Ascending aorta (tissue), 2 donors: Measurements from ENCODE around the gene SLC25A38. TPM values are rescaled to one million over a fixed set of nuclear protein-coding genes. Genes with fewer than 3 reads are reported as not detected.

Source experiments
- DNase-seq, 2 donors: peaks; one replicate each; pipeline ENCODE4 v3.0.0-alpha.2; 2019; ENCODE audit warnings: low spot score in 2 of 2
- H3K27ac ChIP-seq, 2 donors: fragments of 200-600 bp; sonication (generic); one replicate each; pipeline ENCODE4 v1.5.1; 2016 to 2017; ENCODE audit warnings: mild to moderate bottlenecking in 1 of 2
- H3K27me3 ChIP-seq: fragments of 200-600 bp; sonication (generic); one replicate; pipeline ENCODE4 v1.5.1; 2017
- H3K36me3 ChIP-seq, 2 donors: fragments of 200-600 bp; sonication (generic); one replicate each; pipeline ENCODE4 v1.5.1; 2016
- H3K4me1 ChIP-seq, 2 donors: fragments of 200-600 bp; sonication (generic); one replicate each; pipeline ENCODE4 v1.5.1; 2016 to 2017; ENCODE audit warnings: mild to moderate bottlenecking in 1 of 2
- H3K4me3 ChIP-seq, 2 donors: fragments of 200-600 bp; sonication (generic); one replicate each; pipeline ENCODE4 v1.5.1; 2016 to 2017; ENCODE audit warnings: mild to moderate bottlenecking in 1 of 2
- H3K9me3 ChIP-seq, 2 donors: fragments of 200-600 bp; sonication (generic); one replicate each; pipeline ENCODE4 v1.5.1; 2016
- intact Hi-C: fragments of 100-400 bp; cut with DNase I; formaldehyde crosslinking; loops from one replicate; pipeline ENCODE4 v1.15.1; 2023
- total RNA-seq: library from RNA; depleted of rRNA; stranded (reverse); fragments of >200 nt; gene quantifications from one replicate; pipeline ENCODE4 v1.1.0, GENCODE V29; 2016
- TF ChIP-seq, protein P1 (sequence below), 3 experiments: fragments of 200-600 bp in 2 of 3; fragments of 450-650 bp in 1 of 3; sonication (generic) in 2 of 3; IDR thresholded peaks; one replicate each; pipeline ENCODE4 v1.5.1; 2016 to 2019; ENCODE audit warnings: antibody characterized with exemption in 3 of 3, mild to moderate bottlenecking in 1 of 3, moderate library complexity in 1 of 3

Gene SLC25A38
- total RNA-seq, 1 donor from 2014 or later: 7.0 TPM

GRCh38 chr3:39443530-39443929 lies 60.4 kb downstream of the SLC25A38 start:
- H3K9me3 ChIP-seq: no peaks in the 10 kb centered on the region
- H3K27ac ChIP-seq: no peak overlapping the region
- no peaks in the 10 kb centered on the region for H3K36me3 ChIP-seq
- no peaks in the 10 kb centered on the region for H3K4me1 ChIP-seq
- intact Hi-C loops: no loop called here
- TF ChIP-seq, protein P1, sequence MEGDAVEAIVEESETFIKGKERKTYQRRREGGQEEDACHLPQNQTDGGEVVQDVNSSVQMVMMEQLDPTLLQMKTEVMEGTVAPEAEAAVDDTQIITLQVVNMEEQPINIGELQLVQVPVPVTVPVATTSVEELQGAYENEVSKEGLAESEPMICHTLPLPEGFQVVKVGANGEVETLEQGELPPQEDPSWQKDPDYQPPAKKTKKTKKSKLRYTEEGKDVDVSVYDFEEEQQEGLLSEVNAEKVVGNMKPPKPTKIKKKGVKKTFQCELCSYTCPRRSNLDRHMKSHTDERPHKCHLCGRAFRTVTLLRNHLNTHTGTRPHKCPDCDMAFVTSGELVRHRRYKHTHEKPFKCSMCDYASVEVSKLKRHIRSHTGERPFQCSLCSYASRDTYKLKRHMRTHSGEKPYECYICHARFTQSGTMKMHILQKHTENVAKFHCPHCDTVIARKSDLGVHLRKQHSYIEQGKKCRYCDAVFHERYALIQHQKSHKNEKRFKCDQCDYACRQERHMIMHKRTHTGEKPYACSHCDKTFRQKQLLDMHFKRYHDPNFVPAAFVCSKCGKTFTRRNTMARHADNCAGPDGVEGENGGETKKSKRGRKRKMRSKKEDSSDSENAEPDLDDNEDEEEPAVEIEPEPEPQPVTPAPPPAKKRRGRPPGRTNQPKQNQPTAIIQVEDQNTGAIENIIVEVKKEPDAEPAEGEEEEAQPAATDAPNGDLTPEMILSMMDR (IDR thresholded peaks at IDR 0.05): no peak
- H3K4me3 ChIP-seq: no peak overlapping the region
- no peak for DNase-seq
- H3K27me3 ChIP-seq: no peaks in the 10 kb centered on the region

DNA sequence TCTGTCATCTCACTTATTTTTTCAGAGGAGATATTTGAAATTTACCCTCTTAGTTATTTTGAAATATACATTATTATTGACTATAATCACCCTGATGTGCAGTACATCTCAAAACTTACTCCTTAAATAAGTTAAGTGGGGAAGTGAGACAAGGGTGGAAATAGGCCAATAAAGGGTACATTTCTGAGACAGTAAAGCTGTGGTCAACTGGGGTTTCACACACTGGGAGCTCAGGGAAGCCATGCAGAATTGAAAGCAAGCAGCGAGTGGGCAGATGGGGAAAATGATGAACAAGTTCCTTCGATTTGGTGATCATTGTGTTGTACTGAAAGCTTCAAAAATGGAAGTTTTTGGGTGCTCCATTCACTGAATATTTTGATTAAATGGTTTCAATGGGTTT lies 62.8 kb downstream of the SLC25A38 start:
- intact Hi-C loops: no loop called here
- Histone ChIP-seq H3K9me3 (no peaks in the 10 kb centered on the region), H3K36me3 (no peaks in the 10 kb centered on the region), H3K27me3 (no peaks in the 10 kb centered on the region), H3K27ac (no peak overlapping the region), H3K4me3 (no peak overlapping the region), H3K4me1 (no peaks in the 10 kb centered on the region)
- no peak for DNase-seq
- TF ChIP-seq, protein P1 (IDR thresholded peaks at IDR 0.05): no peak

- H3K27ac ChIP-seq: no peak overlapping the region
- H3K4me3 ChIP-seq: no peak overlapping the region
- no peaks in the 10 kb centered on the region for H3K4me1 ChIP-seq
- TF ChIP-seq, protein P1 (IDR thresholded peaks at IDR 0.05): no peak
- no peaks in the 10 kb centered on the region for H3K9me3 ChIP-seq
- intact Hi-C loops: no loop called here
- no peak for DNase-seq
- no peaks in the 10 kb centered on the region for H3K27me3 ChIP-seq
- H3K36me3 ChIP-seq: no peaks in the 10 kb centered on the region
These were observed 63.3 kb downstream of the SLC25A38 start for GRCh38 chr3:39446444-39446843.

Other genes starting within 250 kb of the SLC25A38 start
- gene CSRNP1, start 229.8 kb upstream of the SLC25A38 start, total RNA-seq: 176 TPM
- gene XIRP1, start 190.8 kb upstream of the SLC25A38 start, total RNA-seq: not detected
- not detected for gene CX3CR1, start 103.3 kb upstream of the SLC25A38 start, total RNA-seq
- not detected for gene CCR8, start 53.7 kb upstream of the SLC25A38 start, total RNA-seq
- gene RPSA, start 23.4 kb downstream of the SLC25A38 start, total RNA-seq: 745 TPM
- gene MOBP, start 84.3 kb downstream of the SLC25A38 start, total RNA-seq: not detected